ENCODE measurements around the gene AKAP3.

DNA sequence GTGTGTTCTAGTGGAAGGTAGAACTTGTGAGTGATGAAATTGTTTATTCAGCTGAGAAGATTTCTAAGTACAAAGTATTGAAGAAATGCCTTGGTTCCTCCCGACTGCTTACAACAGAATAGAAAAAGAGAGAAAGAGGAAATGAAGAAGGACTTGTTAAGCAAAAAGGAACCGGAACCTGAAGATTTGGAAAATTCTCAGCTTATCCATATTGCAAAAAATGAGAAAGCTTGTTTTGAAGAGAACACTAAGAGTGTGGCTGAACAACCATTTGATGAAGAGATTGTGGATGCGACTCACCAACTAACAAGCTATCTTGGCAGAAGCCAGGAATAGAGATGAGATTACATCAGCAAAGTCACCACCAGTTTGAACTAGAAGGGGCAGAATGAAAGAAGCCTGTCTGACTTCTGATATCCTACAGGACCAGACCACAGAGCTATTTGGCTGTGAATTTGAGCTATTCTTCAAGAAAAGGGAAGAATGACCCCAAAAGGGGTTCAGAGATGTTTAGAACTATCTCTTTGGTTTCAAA lies 15.2 kb upstream of the AKAP3 start:
- TF ChIP-seq POLR2A (IDR thresholded peaks at IDR 0.05) (no peak), CTCF (IDR thresholded peaks at IDR 0.05) (no peak)
